Kidney (tissue), 14 donors: Measurements from ENCODE around the gene FLAD1. TPM values are rescaled to one million over a fixed set of nuclear protein-coding genes. Genes with fewer than 3 reads are reported as not detected.

Experiments
- DNase-seq, 5 donors: peaks; one replicate each; pipeline ENCODE4 v3.0.0-alpha.2; 2013 to 2020
- FAIRE-seq: peaks from 2 replicates; lab custom pipeline; 2012; peaks lifted over from hg19 to GRCh38; lab: Jason Lieb, UNC
- H3K27ac ChIP-seq, 2 donors: one replicate each; pipeline ENCODE4 v1.7.0; 2013; ENCODE audit warnings: low read depth in 2 of 2, low read length in 2 of 2, inconsistent platforms in 1 of 2
- H3K27me3 ChIP-seq: one replicate; pipeline ENCODE4 v1.7.1; 2013; ENCODE audit warnings: low read length, inconsistent platforms; ENCODE audit not compliant: control insufficient read depth, insufficient read depth
- H3K36me3 ChIP-seq, 3 donors: one replicate each; pipeline versions ENCODE4 v1.7.0 to v1.7.1; 2013; ENCODE audit warnings: low read length in 3 of 3, control low read depth in 1 of 3, inconsistent platforms in 1 of 3; ENCODE audit not compliant: insufficient read depth in 3 of 3, control insufficient read depth in 2 of 3
- H3K4me1 ChIP-seq, 3 donors: one replicate each; pipeline versions ENCODE4 v1.7.0 to v1.7.1; 2013; ENCODE audit warnings: low read length in 3 of 3, inconsistent platforms in 1 of 3, low read depth in 1 of 3; ENCODE audit not compliant: control insufficient read depth in 2 of 3, insufficient read depth in 2 of 3
- H3K4me3 ChIP-seq, 3 donors: one replicate each; pipeline versions ENCODE4 v1.7.0 to v1.8.1; 2013; ENCODE audit warnings: low read length in 3 of 3, control low read depth in 1 of 3, inconsistent platforms in 1 of 3
- H3K9ac ChIP-seq, 3 donors: one replicate each; pipeline versions ENCODE4 v1.7.0 to v1.7.1; 2013; ENCODE audit warnings: low read length in 3 of 3, control low read depth in 1 of 3, inconsistent platforms in 1 of 3
- H3K9me3 ChIP-seq, 3 donors: one replicate each; pipeline versions ENCODE4 v1.7.0 to v1.7.1; 2013; ENCODE audit warnings: low read length in 3 of 3, control low read depth in 1 of 3, inconsistent platforms in 1 of 3; ENCODE audit not compliant: control insufficient read depth in 2 of 3, insufficient read depth in 1 of 3
- CTCF ChIP-seq: IDR thresholded peaks from 3 replicates; pipeline ENCODE4 v1.5.1; 2012; ENCODE audit warnings: mild to moderate bottlenecking, moderate library complexity, borderline replicate concordance; ENCODE audit not compliant: insufficient read depth; ENCODE audit errors: extremely low read depth
- intact Hi-C: fragments of 100-400 bp; cut with DNase I; formaldehyde crosslinking; loops from one replicate; pipeline ENCODE4 v1.11.1; 2022
- polyA plus RNA-seq: library from polyadenylated mRNA; stranded (reverse); fragments of 350-450 nt; fragmentation: Illumina TruSeq; extraction: RNeasy Lipid Tissue Mini Kit (QIAGEN cat#74804); gene quantifications from one replicate; pipeline ENCODE4 v1.2.3, GENCODE V29; 2014; ENCODE audit warnings: low read depth, low replicate concordance; ENCODE audit not compliant: insufficient read depth
- total RNA-seq: library from RNA; stranded (reverse); fragmentation: NEBNext Ultra II Directional; extraction: Animal tissue kit (Norgen Biotek cat#: 25700); gene quantifications from one replicate; pipeline ENCODE4 v1.2.1, GENCODE V29; 2021
- donor health status: control.
- donor health status: control.
- donor health status: control.
- donor health status: control.
- donor health status: control.
- donor health status: DM: yes; HTN: yes; CAD: no.
- donor health status: Normal renal cell carcinoma (clear cell type).

The FLAD1 gene
- total and polyA plus RNA-seq, 2 donors from 2014 or later = 34.1 to 37.9 TPM

GRCh38 chr1:155023627-155024026 is 40.5 kb downstream of the FLAD1 start:
- H3K4me1 ChIP-seq = peaks cover 0 to 3% (median 0%) of the 10 kb centered on the region in 3 donors
- TF ChIP-seq CTCF = no peak
- no peaks in the 10 kb centered on the region for H3K27me3 ChIP-seq
- H3K36me3 ChIP-seq = no peaks in the 10 kb centered on the region
- intact Hi-C loops = no loop called here
- no peaks in the 10 kb centered on the region for H3K9me3 ChIP-seq
- DNase-seq (peak in 1 of 5 donors; percentile 67), FAIRE-seq (no peak)
- no peak overlapping the region for H3K27ac ChIP-seq
- no peak overlapping the region for H3K4me3 ChIP-seq
- H3K9ac ChIP-seq = no peak overlapping the region

- Histone ChIP-seq H3K9me3 (no peaks in the 10 kb centered on the region), H3K4me3 (no peak overlapping the region), H3K27ac (no peak overlapping the region), H3K27me3 (no peaks in the 10 kb centered on the region), H3K36me3 (no peaks in the 10 kb centered on the region), H3K4me1 (no peaks in the 10 kb centered on the region), H3K9ac (no peak overlapping the region)
- DNase-seq (peak in 1 of 5 donors; percentile 28), FAIRE-seq (no peak)
- no peak for TF ChIP-seq CTCF
- intact Hi-C loops = no loop called here
Observed at GRCh38 chr1:155024315-155024714, 41.2 kb downstream of the FLAD1 start.

GRCh38 chr1:155026154-155026553 is 43.0 kb downstream of the FLAD1 start:
- no peak for TF ChIP-seq CTCF
- H3K9me3 ChIP-seq = no peaks in the 10 kb centered on the region
- DNase-seq (peak in 1 of 5 donors; percentile 61), FAIRE-seq (no peak)
- no peaks in the 10 kb centered on the region for H3K36me3 ChIP-seq
- H3K27ac ChIP-seq = no peak overlapping the region
- intact Hi-C loops = no loop called here
- no peak overlapping the region for H3K9ac ChIP-seq
- H3K4me1 ChIP-seq = no peaks in the 10 kb centered on the region
- no peaks in the 10 kb centered on the region for H3K27me3 ChIP-seq
- no peak overlapping the region for H3K4me3 ChIP-seq

GRCh38 chr1:155026588-155026987 is 43.4 kb downstream of the FLAD1 start:
- DNase-seq (peak in 1 of 5 donors; percentile 39), FAIRE-seq (no peak)
- Histone ChIP-seq H3K27me3 (no peaks in the 10 kb centered on the region), H3K9me3 (no peaks in the 10 kb centered on the region), H3K36me3 (no peaks in the 10 kb centered on the region), H3K27ac (no peak overlapping the region), H3K9ac (no peak overlapping the region), H3K4me3 (no peak overlapping the region), H3K4me1 (no peaks in the 10 kb centered on the region)
- no peak for TF ChIP-seq CTCF
- intact Hi-C loops = no loop called here
